Stimulated activated CD8-positive, alpha-beta memory T cell treated with anti-CD3 and anti-CD28 coated beads, Interleukin-15, amount 100 ng/mL, for 4 hours (primary cell): ENCODE results near the gene MIA3.
"Not testable (repeated sequence)": the region's sequence is repeated elsewhere in the genome, so short reads cannot be mapped to it uniquely, and the experiment has no call there.

ENCODE experiments used
- DNase-seq, 2 donors: peaks; one replicate each; pipeline ENCODE4 v3.0.0-alpha.2; 2020; ENCODE audit warnings: low read depth in 2 of 2

The MIA3 gene

DNA sequence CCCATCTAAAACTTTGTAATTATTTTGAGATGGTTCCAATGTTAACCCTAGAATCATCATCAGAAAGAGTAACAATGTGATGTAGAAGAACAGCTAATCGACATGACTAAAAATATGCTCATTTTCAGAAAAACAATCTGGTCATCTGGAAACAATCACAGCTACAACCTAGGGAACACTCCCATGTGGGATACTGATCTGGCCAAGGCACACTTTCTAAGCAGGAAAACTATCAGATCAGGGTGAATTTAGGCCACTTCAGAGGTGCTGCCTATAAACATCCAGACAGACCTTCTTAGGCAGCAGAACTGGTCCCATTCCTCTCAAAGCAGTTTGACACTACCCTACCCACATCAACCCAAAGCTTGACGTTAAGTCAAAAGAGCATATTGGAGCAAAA lies 51.2 kb downstream of the MIA3 start:
- DNase-seq: not testable (repeated sequence)

DNA sequence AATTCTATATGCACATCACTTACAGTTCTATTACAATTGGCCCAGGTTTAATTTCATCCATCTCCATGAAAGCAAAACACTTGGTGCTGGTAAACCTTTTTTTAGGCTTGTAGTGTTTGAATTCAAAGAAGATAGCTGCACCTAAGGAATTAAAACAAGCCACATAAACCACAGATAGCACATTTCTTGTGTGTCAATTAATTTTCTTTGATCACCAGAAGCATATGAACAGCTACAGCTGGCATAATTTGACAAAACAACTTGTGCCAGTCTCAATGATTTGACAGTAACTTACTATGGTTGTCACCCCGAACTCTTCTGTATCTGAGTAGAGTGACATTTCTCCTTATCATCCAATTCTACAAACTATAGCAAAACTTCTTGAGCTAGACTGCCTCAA lies 52.2 kb downstream of the MIA3 start:
- no peak for DNase-seq

- no peak for DNase-seq
Measured at GRCh38 chr1:222680080-222680479, 62.2 kb downstream of the MIA3 start.

GRCh38 chr1:222691016-222691415 lies 73.1 kb downstream of the MIA3 start:
- no peak for DNase-seq

GRCh38 chr1:222694927-222695326 lies 77.0 kb downstream of the MIA3 start:
- DNase-seq: no peak

- no peak for DNase-seq
Measured at GRCh38 chr1:222696741-222697140, 78.8 kb downstream of the MIA3 start.

- no peak for DNase-seq
Measured at GRCh38 chr1:222697203-222697602, 79.3 kb downstream of the MIA3 start.

GRCh38 chr1:222697826-222698225 lies 79.9 kb downstream of the MIA3 start:
- no peak for DNase-seq

GRCh38 chr1:222702210-222702609 lies 84.3 kb downstream of the MIA3 start:
- no peak for DNase-seq

- no peak for DNase-seq
Measured at GRCh38 chr1:222704260-222704659, 86.4 kb downstream of the MIA3 start.

GRCh38 chr1:222706815-222707214 lies 88.9 kb downstream of the MIA3 start:
- no peak for DNase-seq

GRCh38 chr1:222709700-222710153 lies 91.8 kb downstream of the MIA3 start:
- no peak for DNase-seq

DNA sequence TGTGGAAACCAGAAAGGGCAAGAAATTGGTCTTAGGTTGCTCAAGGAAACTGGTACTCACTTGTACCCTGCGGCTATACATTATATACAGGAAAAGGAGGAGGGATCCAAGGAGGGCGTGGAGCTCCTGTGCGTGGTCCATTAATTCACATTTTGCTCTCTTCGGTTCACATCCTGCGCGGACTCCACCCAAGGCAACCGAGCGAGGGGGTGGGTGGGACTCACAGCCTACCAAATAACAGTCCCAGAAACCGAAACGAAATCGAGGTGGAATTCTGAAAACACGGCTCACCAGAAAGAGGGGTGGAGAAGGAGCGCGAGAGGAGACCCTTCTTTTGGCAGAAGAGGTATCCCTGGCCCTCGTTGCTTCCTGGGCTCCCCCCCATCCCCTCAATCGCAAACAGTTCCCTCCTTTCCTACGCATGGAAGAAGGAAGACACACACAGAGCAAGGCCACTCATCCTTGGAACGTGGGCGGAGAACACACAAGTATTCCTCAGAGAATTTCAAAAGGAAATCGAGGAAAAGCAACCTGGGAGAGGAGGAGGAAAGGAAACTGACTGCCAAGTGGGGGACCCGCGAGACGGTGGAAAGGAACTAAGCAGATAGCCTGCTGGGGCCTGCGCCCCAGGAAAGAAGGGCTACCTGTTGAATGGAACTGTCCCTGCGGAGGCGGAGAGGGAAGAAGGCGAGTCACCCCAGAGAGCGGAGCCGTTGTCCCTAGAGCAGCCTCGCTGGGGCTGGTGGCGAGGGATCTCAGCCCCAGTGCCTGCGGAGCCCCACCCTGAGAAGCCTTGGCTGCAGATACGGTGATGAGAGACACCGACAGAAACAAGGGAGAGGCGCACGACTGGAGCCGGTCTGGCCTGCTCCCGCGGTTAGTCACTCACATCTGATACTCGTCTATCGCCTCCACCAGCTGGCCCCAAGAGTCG lies 93.7 kb downstream of the MIA3 start:
- DNase-seq: peak; percentile 17 to 51

DNA sequence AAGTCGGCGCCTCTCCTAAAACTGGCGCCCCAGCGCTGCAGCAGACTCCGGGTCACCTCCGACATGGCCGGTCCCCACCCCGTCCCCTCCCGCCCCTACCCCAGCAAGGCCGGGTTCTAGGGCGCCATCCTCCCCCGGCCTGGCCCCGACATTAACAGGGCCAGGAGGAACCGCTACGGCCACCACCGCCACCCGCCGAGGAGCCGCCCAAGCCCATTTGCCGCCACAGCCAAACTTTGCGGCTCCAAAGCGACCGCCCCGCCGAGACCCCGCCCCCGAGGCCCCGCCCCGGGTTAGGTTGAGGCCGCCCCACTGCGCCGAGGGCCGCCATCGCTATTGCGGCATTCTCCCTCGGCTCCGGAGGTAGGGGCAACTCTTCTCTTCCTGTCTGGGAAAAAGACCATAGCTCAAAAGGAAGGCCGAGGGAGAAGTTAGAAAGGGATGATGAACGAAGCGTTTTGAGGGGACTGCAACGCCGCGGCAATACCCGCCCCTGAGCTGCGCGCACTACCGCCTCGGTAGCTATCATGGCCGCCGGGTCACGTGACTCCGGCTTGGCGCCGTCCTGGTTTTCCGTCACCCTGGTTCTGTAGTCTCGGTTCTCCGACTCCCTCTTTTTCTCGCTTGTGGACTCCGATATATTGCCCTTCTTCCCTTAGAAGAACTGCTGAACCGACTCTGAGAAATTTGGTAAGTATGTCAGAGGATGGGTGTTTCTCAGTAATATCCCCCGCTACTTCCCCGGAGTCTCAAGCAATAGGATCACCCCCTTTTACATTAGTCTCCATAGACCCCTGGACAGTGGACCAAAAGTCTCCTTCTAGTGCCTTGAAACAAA lies 94.6 kb downstream of the MIA3 start, which contains the start of the genes AIDA and BROX:
Gene AIDA, minus strand, starts transcription at position 239 of the 838 bp plus-strand sequence. Its CDS starts 174 bp downstream, at position 65.
Gene BROX, plus strand, starts transcription at position 312 of the 838 bp plus-strand sequence. CDS start 3,136 bp downstream, outside the sequence.
- peak; percentile 85 to 90 for DNase-seq

- DNase-seq: peak; percentile 81 to 85
Measured at GRCh38 chr1:222713091-222713961, 95.4 kb downstream of the MIA3 start.

GRCh38 chr1:222716393-222716792 lies 98.5 kb downstream of the MIA3 start:
- DNase-seq: no peak
